Caco-2 (cell line): ENCODE measurements around the gene GPC6. TPM values are rescaled to one million over a fixed set of nuclear protein-coding genes. Genes with fewer than 3 reads are reported as not detected.

Experiments used
- BruUV-seq: library from RNA; stranded (reverse); fragments of 400-500 nt; replicated peaks from 2 replicates; lab custom pipeline; 2021; lab: Mats Ljungman, UMichigan
- CTCF ChIA-PET: fragments of 300-600 bp; sonication (Branson Sonifier 250); formaldehyde crosslinking; loops from one replicate; lab custom pipeline; 2022; ENCODE audit warnings: antibody characterized with exemption; lab: Charles Lee
- POLR2A ChIA-PET: fragments of 300-600 bp; sonication (Branson Sonifier 250); formaldehyde crosslinking; loops from one replicate; lab custom pipeline; 2022; ENCODE audit warnings: antibody characterized with exemption; lab: Charles Lee
- DNase-seq, 2 experiments: peaks; one replicate each; pipeline versions ENCODE4 v3.0.0 to v3.0.0-alpha.2; 2020 to 2022
- H3K27me3 ChIP-seq: replicated peaks from 2 replicates; pipeline ENCODE4 v1.6.0; 2011; ENCODE audit warnings: low read length; ENCODE audit not compliant: control insufficient read depth, insufficient read depth
- H3K36me3 ChIP-seq: 2 replicates; pipeline ENCODE4 v1.5.1; 2011; ENCODE audit warnings: low read length; ENCODE audit not compliant: control insufficient read depth, insufficient read depth
- H3K4me1 ChIP-seq: fragments of 250-450 bp; sonication (Bioruptor Pico); 2 replicates; pipeline ENCODE4 v1.5.1; 2020; ENCODE audit warnings: mild to moderate bottlenecking
- H3K4me3 ChIP-seq: 2 replicates; pipeline ENCODE4 v1.5.1; 2011; ENCODE audit warnings: low read depth, mild to moderate bottlenecking, control low read depth, low read length
- H3K9me3 ChIP-seq: fragments of 250-450 bp; sonication (Bioruptor Pico); 2 replicates; pipeline ENCODE4 v1.5.1; 2020; ENCODE audit warnings: mild to moderate bottlenecking, moderate library complexity
- H3K27ac Mint-ChIP-seq: one replicate; pipeline ENCODE4 v1.8.0; 2022; ENCODE audit warnings: mixed read lengths; ENCODE audit not compliant: unreplicated experiment
- H3K27me3 Mint-ChIP-seq: one replicate; pipeline ENCODE4 v1.8.0; 2022; ENCODE audit warnings: mixed read lengths; ENCODE audit not compliant: insufficient read depth, unreplicated experiment
- H3K36me3 Mint-ChIP-seq: one replicate; pipeline ENCODE4 v1.8.0; 2022; ENCODE audit warnings: mild to moderate bottlenecking, mixed read lengths; ENCODE audit not compliant: insufficient read depth, unreplicated experiment
- H3K4me1 Mint-ChIP-seq: one replicate; pipeline ENCODE4 v1.8.0; 2022; ENCODE audit warnings: low read depth, mixed read lengths; ENCODE audit not compliant: unreplicated experiment
- H3K4me3 Mint-ChIP-seq: one replicate; pipeline ENCODE4 v1.8.0; 2022; ENCODE audit warnings: mild to moderate bottlenecking, moderate library complexity, mixed read lengths; ENCODE audit not compliant: unreplicated experiment
- H3K9me3 Mint-ChIP-seq: one replicate; pipeline ENCODE4 v1.8.0; 2022; ENCODE audit warnings: mixed read lengths; ENCODE audit not compliant: unreplicated experiment
- CTCF ChIP-seq, 2 experiments: fragments of 200-600 bp in 1 of 2; IDR thresholded peaks; 1 replicate in 1 of 2; 2 replicates in 1 of 2; pipeline versions ENCODE4 v1.5.1 to v1.8.0; 2011 to 2022; ENCODE audit warnings: antibody characterized with exemption in 1 of 2, control low read depth in 1 of 2, inconsistent platforms in 1 of 2, low read depth in 1 of 2, low read length in 1 of 2, mild to moderate bottlenecking in 1 of 2, moderate library complexity in 1 of 2; ENCODE audit not compliant: insufficient read depth in 1 of 2, severe bottlenecking in 1 of 2, unreplicated experiment in 1 of 2
- intact Hi-C: fragments of 100-400 bp; cut with micrococcal nuclease; formaldehyde crosslinking; loops from one replicate; pipeline ENCODE4 v1.10.0; 2022; ENCODE audit not compliant: unreplicated experiment
- total RNA-seq: library from RNA; stranded (reverse); gene quantifications from 2 replicates; pipeline ENCODE4 v1.2.3, GENCODE V29; 2022

The GPC6 gene
- total RNA-seq, 1 experiment from 2014 or later, result 0.16 TPM

DNA sequence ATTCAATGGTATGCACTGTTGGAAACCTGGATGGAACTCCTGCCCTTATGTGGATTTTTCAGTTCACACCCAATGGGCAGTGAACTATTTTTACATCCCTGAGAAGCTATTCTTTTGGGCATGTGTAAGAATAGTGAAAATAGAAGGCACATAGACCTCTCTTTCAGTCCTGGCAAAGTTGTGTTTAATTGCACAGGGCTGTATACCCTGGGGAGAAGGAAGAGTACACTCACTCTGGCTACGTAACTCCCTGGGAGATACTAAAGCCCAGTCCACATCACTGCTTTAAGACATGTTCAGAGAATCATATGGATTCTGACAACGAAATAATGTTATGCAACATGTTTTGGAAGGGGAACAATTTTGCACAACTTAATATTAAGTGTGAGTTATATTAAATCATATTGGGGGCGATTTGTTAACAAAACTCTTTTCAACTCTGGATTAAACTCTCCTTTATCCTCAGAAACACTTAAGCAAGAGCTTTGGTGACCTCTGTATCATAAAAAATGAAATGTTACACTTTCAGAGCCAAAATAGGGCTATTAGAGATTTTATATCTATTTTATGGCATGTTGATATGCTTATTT, 1086.8 kb downstream of the GPC6 start:
- Mint-ChIP-seq H3K36me3 (no peaks in the 10 kb centered on the region), H3K9me3 (no peaks in the 10 kb centered on the region), H3K4me1 (no peaks in the 10 kb centered on the region), H3K27ac (no peak overlapping the region), H3K4me3 (no peak overlapping the region), H3K27me3 (no peaks in the 10 kb centered on the region)
- BruUV-seq, result no TSS peak
- Histone ChIP-seq H3K4me1 (no peaks in the 10 kb centered on the region), H3K27me3 (no peaks in the 10 kb centered on the region; the same call in 1 of the 2 replicates), H3K36me3 (no peaks in the 10 kb centered on the region), H3K4me3 (no peak overlapping the region), H3K9me3 (no peaks in the 10 kb centered on the region)
- DNase-seq, result no peak
- CTCF ChIA-PET, result no interaction called here
- POLR2A ChIA-PET, result no interaction called here
- TF ChIP-seq CTCF (IDR thresholded peaks at IDR 0.05; ENCODE audit: insufficient read depth in 1 of 2, low read depth in 1 of 2, low read length in 1 of 2, severe bottlenecking in 1 of 2, unreplicated experiment in 1 of 2), result no peak
- intact Hi-C loops, result no loop called here

DNA sequence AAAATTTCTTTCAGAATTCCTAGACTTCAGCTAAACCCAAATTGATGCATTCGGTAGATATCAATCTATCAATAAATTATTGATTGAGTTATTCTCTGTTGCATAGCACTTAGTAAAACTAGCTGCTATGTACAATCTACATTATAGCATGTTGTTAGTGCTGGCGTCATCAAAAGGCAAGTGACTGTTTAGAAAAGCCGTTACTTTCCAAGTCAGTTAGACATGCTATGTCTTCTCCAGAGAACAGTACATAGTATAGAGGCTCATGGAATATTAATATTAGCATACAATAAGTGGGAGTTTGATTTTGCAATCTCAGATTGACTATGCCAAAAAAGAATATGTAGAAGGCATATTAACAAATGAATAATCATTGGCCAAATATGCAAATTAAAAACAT, 1087.3 kb downstream of the GPC6 start:
- intact Hi-C loops, result no loop called here
- TF ChIP-seq CTCF (IDR thresholded peaks at IDR 0.05; ENCODE audit: insufficient read depth in 1 of 2, low read depth in 1 of 2, low read length in 1 of 2, severe bottlenecking in 1 of 2, unreplicated experiment in 1 of 2), result no peak
- H3K27me3 Mint-ChIP-seq, result peaks cover under 1% of the 10 kb centered on the region
- no peak for DNase-seq
- no peaks in the 10 kb centered on the region for H3K4me1 ChIP-seq
- H3K4me3 Mint-ChIP-seq, result no peak overlapping the region
- H3K36me3 Mint-ChIP-seq, result no peaks in the 10 kb centered on the region
- H3K4me3 ChIP-seq, result no peak overlapping the region
- CTCF ChIA-PET, result no interaction called here
- H3K9me3 Mint-ChIP-seq, result no peaks in the 10 kb centered on the region
- no peak overlapping the region for H3K27ac Mint-ChIP-seq
- no TSS peak for BruUV-seq
- no peaks in the 10 kb centered on the region for H3K36me3 ChIP-seq
- H3K4me1 Mint-ChIP-seq, result no peaks in the 10 kb centered on the region
- POLR2A ChIA-PET, result no interaction called here
- no peaks in the 10 kb centered on the region; the same call in 1 of the 2 replicates for H3K27me3 ChIP-seq
- H3K9me3 ChIP-seq, result no peaks in the 10 kb centered on the region

DNA sequence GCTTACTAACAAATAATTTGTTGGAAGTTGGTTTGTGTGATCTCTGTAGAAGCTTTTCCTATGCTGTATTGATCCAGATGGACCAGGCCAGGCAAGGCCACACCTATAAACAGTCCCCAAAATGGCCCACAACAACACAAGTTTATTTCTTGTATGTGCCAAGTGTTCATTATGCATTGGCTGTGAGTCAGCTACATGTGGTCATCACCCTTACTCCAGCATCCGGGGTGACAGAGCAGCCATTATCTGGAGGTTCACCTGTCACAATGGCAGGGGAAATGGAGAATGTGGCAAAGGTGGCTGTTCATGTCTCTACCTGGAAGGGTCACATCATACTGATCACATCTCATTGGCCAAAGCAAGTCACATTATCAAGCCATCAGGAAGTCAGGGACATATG, 1088.6 kb downstream of the GPC6 start:
- ChIA-PET POLR2A (no interaction called here), CTCF (no interaction called here)
- Histone ChIP-seq H3K27me3 (no peaks in the 10 kb centered on the region; the same call in 1 of the 2 replicates), H3K9me3 (no peaks in the 10 kb centered on the region), H3K4me1 (no peaks in the 10 kb centered on the region), H3K4me3 (no peak overlapping the region), H3K36me3 (no peaks in the 10 kb centered on the region)
- H3K4me3 Mint-ChIP-seq, result no peak overlapping the region
- intact Hi-C loops, result no loop called here
- H3K27me3 Mint-ChIP-seq, result peaks cover 6% of the 10 kb centered on the region
- H3K36me3 Mint-ChIP-seq, result no peaks in the 10 kb centered on the region
- no peak for TF ChIP-seq CTCF (IDR thresholded peaks at IDR 0.05; ENCODE audit: insufficient read depth in 1 of 2, low read depth in 1 of 2, low read length in 1 of 2, severe bottlenecking in 1 of 2, unreplicated experiment in 1 of 2)
- BruUV-seq, result no TSS peak
- H3K27ac Mint-ChIP-seq, result no peak overlapping the region
- no peak for DNase-seq
- H3K9me3 Mint-ChIP-seq, result no peaks in the 10 kb centered on the region
- H3K4me1 Mint-ChIP-seq, result no peaks in the 10 kb centered on the region
